ENCODE measurements around the gene ZDHHC11B.
"Not testable (repeated sequence)": the region's sequence is repeated elsewhere in the genome, so short reads cannot be mapped to it uniquely, and the experiment has no call there.

ZDHHC11B gene

DNA sequence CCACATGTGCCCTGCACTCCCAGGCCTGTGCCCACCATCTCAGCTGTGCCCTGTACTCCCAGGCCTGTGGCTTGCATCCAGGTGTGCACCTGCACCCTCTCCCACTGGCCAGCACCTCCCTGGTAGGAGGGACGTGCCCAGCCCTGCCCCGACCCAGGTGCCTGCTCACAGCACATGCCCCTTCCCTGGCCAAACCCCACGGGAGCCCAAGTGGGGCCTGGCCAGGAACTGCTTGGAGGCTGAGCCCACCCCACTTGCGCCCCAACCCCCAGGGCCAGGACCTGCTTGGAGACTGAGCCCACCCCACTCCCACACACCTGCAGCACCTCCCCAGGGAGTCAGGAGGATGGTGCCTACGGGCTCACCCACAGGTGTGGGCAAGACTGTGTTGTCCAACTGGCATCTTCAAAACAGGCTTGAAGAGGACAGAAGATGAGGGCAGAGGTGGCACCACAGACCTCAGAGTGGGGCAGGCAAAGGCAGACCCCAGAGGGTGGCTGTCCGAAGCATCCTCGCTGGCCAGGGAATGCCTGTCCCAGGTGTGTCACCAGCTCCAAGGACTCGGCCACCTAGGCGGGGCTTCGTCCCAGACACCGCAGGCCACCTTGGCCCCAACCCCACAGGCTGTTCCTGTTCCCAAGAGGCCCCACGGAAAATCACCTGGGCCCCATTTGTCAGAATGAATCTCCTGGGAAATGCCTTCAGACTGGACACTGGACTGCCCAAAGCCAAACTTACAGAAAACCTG is 10.8 kb downstream of the ZDHHC11B start:
- Histone ChIP-seq H3K4me3 (no peak overlapping the region), H3K36me3 (no peaks in the 10 kb centered on the region), H3K9me3 (no peaks in the 10 kb centered on the region), H3K27ac (no peak overlapping the region), H3K27me3 (no peaks in the 10 kb centered on the region), H3K4me1 (peaks cover 0 to 5% (median 0%) of the 10 kb centered on the region in 4 donors)
- intact Hi-C loops (cut with DNase I; ENCODE audit: low total_unique reads), result no loop called here
- TF ChIP-seq, protein P1, sequence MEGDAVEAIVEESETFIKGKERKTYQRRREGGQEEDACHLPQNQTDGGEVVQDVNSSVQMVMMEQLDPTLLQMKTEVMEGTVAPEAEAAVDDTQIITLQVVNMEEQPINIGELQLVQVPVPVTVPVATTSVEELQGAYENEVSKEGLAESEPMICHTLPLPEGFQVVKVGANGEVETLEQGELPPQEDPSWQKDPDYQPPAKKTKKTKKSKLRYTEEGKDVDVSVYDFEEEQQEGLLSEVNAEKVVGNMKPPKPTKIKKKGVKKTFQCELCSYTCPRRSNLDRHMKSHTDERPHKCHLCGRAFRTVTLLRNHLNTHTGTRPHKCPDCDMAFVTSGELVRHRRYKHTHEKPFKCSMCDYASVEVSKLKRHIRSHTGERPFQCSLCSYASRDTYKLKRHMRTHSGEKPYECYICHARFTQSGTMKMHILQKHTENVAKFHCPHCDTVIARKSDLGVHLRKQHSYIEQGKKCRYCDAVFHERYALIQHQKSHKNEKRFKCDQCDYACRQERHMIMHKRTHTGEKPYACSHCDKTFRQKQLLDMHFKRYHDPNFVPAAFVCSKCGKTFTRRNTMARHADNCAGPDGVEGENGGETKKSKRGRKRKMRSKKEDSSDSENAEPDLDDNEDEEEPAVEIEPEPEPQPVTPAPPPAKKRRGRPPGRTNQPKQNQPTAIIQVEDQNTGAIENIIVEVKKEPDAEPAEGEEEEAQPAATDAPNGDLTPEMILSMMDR (IDR thresholded peaks at IDR 0.05), result no peak
- DNase-seq, result peak in 1 of 2 donors; percentile 64

DNA sequence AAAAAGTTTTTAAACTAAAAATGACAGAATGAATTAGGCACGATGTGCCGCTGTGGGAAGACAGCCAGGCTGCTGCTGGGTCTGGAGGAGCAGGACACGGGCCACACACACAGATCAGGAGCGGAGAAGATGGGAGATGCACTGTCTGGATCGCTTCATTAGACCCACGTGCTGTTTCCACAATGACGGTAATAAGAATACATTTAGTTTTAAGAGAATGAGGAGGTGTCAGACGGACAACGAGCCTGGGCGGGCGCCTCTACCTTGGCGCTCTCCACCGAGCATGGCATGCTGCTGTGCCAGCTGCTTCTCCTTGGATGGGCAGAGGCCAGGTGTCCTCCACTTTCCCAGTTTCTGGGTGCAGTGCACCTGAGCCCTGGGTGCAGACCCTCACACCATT is 11.6 kb downstream of the ZDHHC11B start:
- H3K4me3 ChIP-seq; intact Hi-C loops (cut with DNase I; ENCODE audit: low total_unique reads); H3K27me3 ChIP-seq; H3K36me3 ChIP-seq; H3K4me1 ChIP-seq; H3K9me3 ChIP-seq; H3K27ac ChIP-seq: not testable (repeated sequence)
- DNase-seq, result peak in 1 of 2 donors; percentile 58

DNA sequence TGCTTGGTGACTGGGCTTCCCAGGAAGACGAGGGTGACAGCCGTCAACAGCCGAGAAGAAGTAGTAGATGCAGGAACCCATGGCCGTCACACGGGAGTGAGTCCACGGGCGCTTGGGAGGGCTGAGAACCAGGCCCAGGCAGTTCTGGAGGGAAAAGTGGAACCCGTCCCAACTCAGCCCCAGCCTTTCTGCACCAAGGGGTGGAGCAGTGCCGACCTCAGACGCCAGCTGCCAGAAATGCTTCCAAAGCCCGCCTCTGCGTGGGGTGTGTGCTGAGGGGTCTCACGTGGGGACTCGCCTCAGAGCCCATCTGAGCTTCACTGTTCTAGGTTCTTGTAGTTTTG is 12.0 kb downstream of the ZDHHC11B start:
- intact Hi-C loops (cut with DNase I; ENCODE audit: low total_unique reads); H3K27ac ChIP-seq; H3K36me3 ChIP-seq; H3K27me3 ChIP-seq; H3K4me3 ChIP-seq; H3K4me1 ChIP-seq; H3K9me3 ChIP-seq: not testable (repeated sequence)
- peak in 1 of 2 donors; percentile 25 for DNase-seq

DNA sequence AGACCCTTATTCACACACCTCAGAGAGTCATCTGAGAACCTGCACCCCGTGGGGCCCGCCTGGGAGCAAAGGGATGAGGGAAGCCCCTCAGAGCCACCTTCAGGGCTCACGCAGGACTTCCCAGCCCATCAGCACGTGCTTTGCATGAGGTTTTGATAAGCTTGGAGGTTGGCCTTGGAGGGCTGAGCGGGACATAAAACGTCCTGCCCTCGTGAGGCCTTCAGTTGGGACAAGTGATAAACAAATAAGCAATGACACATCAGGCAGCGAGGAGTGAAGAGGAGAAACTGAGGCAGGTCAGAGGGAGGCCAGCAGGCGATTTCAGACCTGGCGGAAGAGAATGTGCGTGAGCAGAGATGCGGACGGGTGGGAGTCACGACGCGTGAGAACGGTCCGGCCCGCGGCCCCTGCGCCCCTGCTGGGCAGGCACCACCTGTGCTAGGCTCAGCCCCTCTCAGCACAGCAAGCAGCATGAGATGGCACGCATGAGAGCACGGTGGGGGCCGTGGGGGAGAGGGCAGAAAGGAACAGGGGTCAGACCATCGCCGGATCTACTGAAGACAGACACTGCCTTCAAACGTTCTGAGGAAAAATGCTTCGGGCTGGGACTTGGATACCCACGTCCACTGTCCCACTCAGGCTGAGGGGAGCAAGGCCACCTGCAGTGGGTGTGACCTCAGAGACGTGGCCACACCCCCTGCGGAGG is 12.5 kb downstream of the ZDHHC11B start:
- H3K9me3 ChIP-seq; H3K27ac ChIP-seq; H3K36me3 ChIP-seq; H3K4me3 ChIP-seq; intact Hi-C loops (cut with DNase I; ENCODE audit: low total_unique reads); H3K4me1 ChIP-seq; H3K27me3 ChIP-seq: not testable (repeated sequence)
- peak in 1 of 2 donors; percentile 57 for DNase-seq

DNA sequence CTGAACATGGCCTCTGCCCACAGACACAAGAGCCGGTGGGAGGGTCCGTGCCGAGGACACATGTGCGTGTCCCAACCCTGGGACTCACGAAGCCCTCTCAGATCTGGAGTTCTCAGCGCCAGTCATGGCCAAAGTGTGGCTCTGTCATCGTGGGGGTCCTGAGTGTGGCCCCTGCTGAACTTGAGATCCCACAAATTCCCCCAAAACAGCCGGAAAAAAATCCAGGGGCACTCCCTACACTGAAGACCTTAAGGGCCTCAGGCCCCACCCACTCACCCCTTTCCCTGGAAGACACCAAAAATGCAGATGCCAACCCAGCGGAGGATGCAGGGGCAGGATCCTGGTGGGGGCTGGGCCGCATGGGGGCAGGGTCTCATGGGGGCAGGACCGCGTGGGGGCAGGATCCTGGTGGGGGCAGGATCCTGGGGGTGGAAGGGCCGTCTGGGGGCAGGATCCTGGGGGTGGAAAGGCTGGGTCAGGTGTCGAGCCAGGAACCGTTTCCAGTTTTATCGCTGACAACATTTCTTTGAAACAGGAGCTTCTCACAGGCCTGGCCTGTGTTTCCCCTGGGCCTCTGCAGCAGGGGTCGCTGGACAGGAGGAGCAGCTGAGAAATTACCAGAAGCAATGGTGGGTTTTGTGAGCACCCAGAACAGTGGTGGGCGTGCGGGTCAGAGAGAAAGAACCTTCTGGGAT is 13.3 kb downstream of the ZDHHC11B start:
- H3K9me3 ChIP-seq; H3K27ac ChIP-seq; H3K4me3 ChIP-seq; H3K27me3 ChIP-seq; H3K4me1 ChIP-seq; intact Hi-C loops (cut with DNase I; ENCODE audit: low total_unique reads): not testable (repeated sequence)
- peaks cover 0 to 10% (median 3%) of the 10 kb centered on the region in 3 donors for H3K36me3 ChIP-seq
- peak in 1 of 2 donors; percentile 62 for DNase-seq

DNA sequence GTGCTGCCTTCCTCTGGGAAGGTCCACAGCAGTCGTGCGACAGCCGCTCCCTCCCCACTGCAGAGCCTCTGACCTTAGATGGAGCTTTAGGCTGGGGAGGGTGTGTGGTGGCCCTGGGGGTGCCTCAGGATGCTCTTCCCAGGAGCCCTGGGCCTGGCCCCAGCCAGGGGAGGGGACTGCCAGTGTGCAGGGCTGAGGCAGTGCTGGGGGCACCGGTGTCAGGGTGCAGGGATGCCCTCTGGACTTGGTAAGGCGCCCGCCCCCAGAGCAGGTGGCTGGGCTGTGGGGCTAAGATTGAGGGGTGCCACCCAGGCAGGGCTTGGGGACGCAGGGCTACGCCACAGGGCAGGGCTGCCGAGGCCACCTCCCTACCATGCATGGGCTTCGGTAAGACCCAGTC is 13.9 kb downstream of the ZDHHC11B start:
- H3K4me1 ChIP-seq; H3K9me3 ChIP-seq; H3K27me3 ChIP-seq; H3K27ac ChIP-seq; intact Hi-C loops (cut with DNase I; ENCODE audit: low total_unique reads); H3K4me3 ChIP-seq: not testable (repeated sequence)
- H3K36me3 ChIP-seq, result peaks cover 0 to 17% (median 10%) of the 10 kb centered on the region in 3 donors
- DNase-seq, result peak in 1 of 2 donors; percentile 55

DNA sequence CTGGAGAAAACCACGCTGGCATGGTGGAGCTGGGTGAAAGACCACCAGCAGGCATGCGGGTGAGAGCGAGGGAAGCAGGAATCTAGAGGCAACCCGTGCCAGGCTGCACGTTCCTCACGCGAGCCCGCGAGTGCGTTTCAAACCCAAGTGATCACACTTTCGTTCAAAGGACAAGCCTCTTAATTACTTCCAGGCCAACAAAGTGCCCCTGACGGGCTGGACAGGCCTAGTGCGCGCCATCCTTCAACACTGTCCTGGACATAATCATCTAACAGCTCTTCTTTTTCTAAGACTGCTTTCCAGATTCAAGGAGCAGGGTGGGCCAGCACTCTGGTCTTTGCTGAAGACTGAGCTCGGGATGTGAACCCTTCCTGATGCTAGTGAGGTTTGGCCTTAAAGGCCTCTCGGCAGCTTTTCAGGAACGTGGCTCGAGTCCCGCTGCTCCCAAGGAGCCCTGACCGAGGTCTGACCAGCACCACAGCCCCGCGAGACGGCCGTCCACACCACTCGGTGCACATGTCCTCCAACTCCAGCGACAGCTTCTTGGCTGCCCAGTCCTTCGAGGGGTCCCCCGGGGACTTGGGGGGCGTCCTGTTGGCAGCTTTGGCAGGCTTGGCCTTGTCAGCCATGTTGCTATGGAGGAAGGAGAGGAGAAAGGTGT is 14.9 kb downstream of the ZDHHC11B start:
- H3K4me1 ChIP-seq; H3K9me3 ChIP-seq; H3K27ac ChIP-seq; intact Hi-C loops (cut with DNase I; ENCODE audit: low total_unique reads); H3K4me3 ChIP-seq; H3K27me3 ChIP-seq: not testable (repeated sequence)
- peaks cover 0 to 23% (median 10%) of the 10 kb centered on the region in 3 donors for H3K36me3 ChIP-seq
- peak in 1 of 2 donors; percentile 62 for DNase-seq

DNA sequence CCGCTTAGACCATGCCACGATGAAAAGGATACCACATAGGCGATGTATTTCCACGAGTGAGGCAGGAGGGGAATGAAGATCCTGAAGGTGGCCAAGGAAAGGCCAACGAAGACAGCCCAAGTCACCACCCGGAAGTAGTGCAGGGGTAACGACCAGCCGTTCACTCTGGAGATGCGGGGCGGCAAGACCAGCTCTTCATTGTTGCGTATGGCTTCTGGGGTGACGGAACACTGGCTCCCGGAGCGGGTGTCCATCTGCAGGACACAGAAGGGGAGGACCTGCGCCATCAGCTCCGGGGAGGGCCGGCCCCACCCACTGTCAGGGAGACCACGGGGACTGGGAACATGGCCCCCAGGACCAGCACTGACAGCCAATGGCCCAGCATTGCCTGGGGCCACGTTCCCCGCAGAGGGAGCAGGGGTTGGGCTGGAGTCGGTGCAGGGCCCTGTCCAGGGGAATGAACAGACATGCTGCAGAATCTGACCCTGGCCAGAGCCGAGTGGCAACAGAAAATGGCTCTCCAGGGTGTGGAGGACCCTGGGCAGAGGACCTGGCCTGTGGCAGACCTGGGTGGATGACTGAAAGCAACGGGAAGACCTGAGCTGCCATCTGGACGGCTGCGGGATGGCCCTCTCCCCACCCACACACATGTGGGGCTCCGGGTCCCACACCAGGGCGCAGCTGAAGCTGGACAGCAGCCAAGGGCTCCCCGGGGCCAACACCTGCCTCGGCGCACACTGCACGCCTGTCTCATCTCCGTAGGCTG is 17.7 kb downstream of the ZDHHC11B start:
- DNase-seq, result peak in 1 of 2 donors; percentile 62
- H3K27ac ChIP-seq, result no peak overlapping the region
- TF ChIP-seq, protein P1 (IDR thresholded peaks at IDR 0.05), result no peak

More for the DNA sequence above, 17.7 kb downstream of the ZDHHC11B start:
- no peaks in the 10 kb centered on the region for H3K27me3 ChIP-seq
- no peaks in the 10 kb centered on the region for H3K9me3 ChIP-seq
- peaks cover 0 to 32% (median 16%) of the 10 kb centered on the region in 3 donors for H3K36me3 ChIP-seq
- no peaks in the 10 kb centered on the region for H3K4me1 ChIP-seq
- intact Hi-C loops (cut with DNase I; ENCODE audit: low total_unique reads), result no loop called here
- H3K4me3 ChIP-seq, result no peak overlapping the region

Data from tibial artery (tissue), 4 donors.